Measurements from ENCODE around the gene CFAP77. TPM values are rescaled to one million over a fixed set of nuclear protein-coding genes. Genes with fewer than 3 reads are reported as not detected.

Gene CFAP77
- not detected in 2 replicates for total RNA-seq

GRCh38 chr9:132409828-132410528 lies at the start of gene CFAP77:
Gene CFAP77 (plus strand): TSS chr9:132410211. CDS start chr9:132410272, 61 bp downstream.

GRCh38 chr9:132406554-132407122 lies 3.4 kb upstream of the CFAP77 start, which contains the start of gene TTF1:
Gene TTF1 (minus strand): TSS chr9:132406840. CDS start chr9:132402821, 4,019 bp downstream.

GRCh38 chr9:132582276-132582785 lies 172.3 kb downstream of the CFAP77 start, which contains the start of gene BARHL1:
Gene BARHL1 (plus strand): TSS chr9:132582606. CDS start chr9:132582798, 192 bp downstream.

Other genes with a start within 250 kb of the CFAP77 start
- gene NTNG2, start 248.2 kb upstream of the CFAP77 start, total RNA-seq = 1.6 and 4.2 TPM in 2 replicates
- gene SETX, start 55.2 kb upstream of the CFAP77 start, total RNA-seq = 72.7 and 78.9 TPM in 2 replicates
- gene TTF1, start 3.4 kb upstream of the CFAP77 start, total RNA-seq = 9.4 and 9.6 TPM in 2 replicates
- not detected in 2 replicates for gene BARHL1, start 172.4 kb downstream of the CFAP77 start, total RNA-seq

Measured in aortic smooth muscle cell (primary cell).